GM12891 (cell line): ENCODE results near the gene KRT78.

ENCODE experiments used
- DNase-seq: peaks from one replicate; pipeline ENCODE4 v3.0.0; 2011; ENCODE audit warnings: low spot score; ENCODE audit not compliant: insufficient read length
- FAIRE-seq: peaks from 2 replicates; lab custom pipeline; 2011; peaks lifted over from hg19 to GRCh38; lab: Jason Lieb, UNC
- PAX5 ChIP-seq: IDR thresholded peaks from 2 replicates; pipeline ENCODE4 v1.6.1; 2011; ENCODE audit warnings: low read length, moderate library complexity, mild to moderate bottlenecking; ENCODE audit not compliant: insufficient read depth, severe bottlenecking
- POLR2A ChIP-seq: IDR thresholded peaks from 2 replicates; pipeline ENCODE4 v1.6.1; 2011; ENCODE audit warnings: low read depth, low read length, control low read depth
- POLR2AphosphoS5 ChIP-seq: IDR thresholded peaks from 2 replicates; pipeline ENCODE4 v1.6.1; 2011; ENCODE audit warnings: low read depth, low read length, control low read depth
- POU2F2 ChIP-seq: IDR thresholded peaks from 2 replicates; pipeline ENCODE4 v1.6.1; 2011; ENCODE audit warnings: low read depth, mild to moderate bottlenecking, control low read depth, low read length, moderate library complexity
- SPI1 ChIP-seq: IDR thresholded peaks from 2 replicates; pipeline ENCODE4 v1.6.1; 2011; ENCODE audit warnings: low read depth, low read length, control low read depth
- TAF1 ChIP-seq: IDR thresholded peaks from 2 replicates; pipeline ENCODE4 v1.6.1; 2011; ENCODE audit warnings: low read depth, low read length, control low read depth

Gene KRT78

GRCh38 chr12:52879394-52880351 is 30.9 kb upstream of the KRT78 start:
- DNase-seq (peak; percentile 73), FAIRE-seq (peak; percentile 62)
- TF ChIP-seq SPI1 (no peak), POU2F2 (no peak), PAX5 (no peak), POLR2AphosphoS5 (no peak), TAF1 (no peak), POLR2A (no peak)

- no peak for DNase-seq
- FAIRE-seq: no peak
- TF ChIP-seq PAX5: no peak
- no peak for TF ChIP-seq TAF1
- TF ChIP-seq POLR2AphosphoS5: no peak
- TF ChIP-seq SPI1: no peak
- no peak for TF ChIP-seq POU2F2
- TF ChIP-seq POLR2A: no peak
Observed at GRCh38 chr12:52878507-52879393, 30.0 kb upstream of the KRT78 start.

- FAIRE-seq (no peak), DNase-seq (no peak)
- TF ChIP-seq POLR2AphosphoS5 (no peak), TAF1 (no peak), POLR2A (no peak), PAX5 (no peak), SPI1 (no peak), POU2F2 (no peak)
Observed at GRCh38 chr12:52877242-52877641, 28.4 kb upstream of the KRT78 start.

GRCh38 chr12:52876372-52876771 is 27.6 kb upstream of the KRT78 start:
- TF ChIP-seq POLR2A (no peak), PAX5 (no peak), TAF1 (no peak), SPI1 (no peak), POLR2AphosphoS5 (no peak), POU2F2 (no peak)

GRCh38 chr12:52874573-52875435 is 26.0 kb upstream of the KRT78 start:
- DNase-seq (no peak), FAIRE-seq (no peak)
- no peak for TF ChIP-seq POU2F2
- TF ChIP-seq TAF1: no peak
- TF ChIP-seq POLR2A: no peak
- TF ChIP-seq POLR2AphosphoS5: no peak
- no peak for TF ChIP-seq SPI1
- TF ChIP-seq PAX5: no peak

More at GRCh38 chr12:52876372-52876771, 27.6 kb upstream of the KRT78 start:
- FAIRE-seq (no peak), DNase-seq (no peak)

- DNase-seq: peak; percentile 56
- no peak for FAIRE-seq
- TF ChIP-seq POU2F2 (no peak), TAF1 (no peak), POLR2A (no peak), PAX5 (no peak), POLR2AphosphoS5 (no peak), SPI1 (no peak)
Observed at GRCh38 chr12:52873832-52874572, 25.2 kb upstream of the KRT78 start.

GRCh38 chr12:52873513-52873831 is 24.7 kb upstream of the KRT78 start:
- TF ChIP-seq POU2F2 (no peak), SPI1 (no peak), TAF1 (no peak), POLR2AphosphoS5 (no peak), POLR2A (no peak), PAX5 (no peak)
- FAIRE-seq: no peak
- no peak for DNase-seq
